Cortex of kidney (tissue), 1 donor: ENCODE data around the gene SLC27A1.
"Not testable (repeated sequence)": the region's sequence is repeated elsewhere in the genome, so short reads cannot be mapped to it uniquely, and the experiment has no call there.

Source experiments
- DNase-seq: peaks from one replicate; lab custom pipeline; 2025; lab: John Stamatoyannopoulos, UW

Gene SLC27A1

DNA sequence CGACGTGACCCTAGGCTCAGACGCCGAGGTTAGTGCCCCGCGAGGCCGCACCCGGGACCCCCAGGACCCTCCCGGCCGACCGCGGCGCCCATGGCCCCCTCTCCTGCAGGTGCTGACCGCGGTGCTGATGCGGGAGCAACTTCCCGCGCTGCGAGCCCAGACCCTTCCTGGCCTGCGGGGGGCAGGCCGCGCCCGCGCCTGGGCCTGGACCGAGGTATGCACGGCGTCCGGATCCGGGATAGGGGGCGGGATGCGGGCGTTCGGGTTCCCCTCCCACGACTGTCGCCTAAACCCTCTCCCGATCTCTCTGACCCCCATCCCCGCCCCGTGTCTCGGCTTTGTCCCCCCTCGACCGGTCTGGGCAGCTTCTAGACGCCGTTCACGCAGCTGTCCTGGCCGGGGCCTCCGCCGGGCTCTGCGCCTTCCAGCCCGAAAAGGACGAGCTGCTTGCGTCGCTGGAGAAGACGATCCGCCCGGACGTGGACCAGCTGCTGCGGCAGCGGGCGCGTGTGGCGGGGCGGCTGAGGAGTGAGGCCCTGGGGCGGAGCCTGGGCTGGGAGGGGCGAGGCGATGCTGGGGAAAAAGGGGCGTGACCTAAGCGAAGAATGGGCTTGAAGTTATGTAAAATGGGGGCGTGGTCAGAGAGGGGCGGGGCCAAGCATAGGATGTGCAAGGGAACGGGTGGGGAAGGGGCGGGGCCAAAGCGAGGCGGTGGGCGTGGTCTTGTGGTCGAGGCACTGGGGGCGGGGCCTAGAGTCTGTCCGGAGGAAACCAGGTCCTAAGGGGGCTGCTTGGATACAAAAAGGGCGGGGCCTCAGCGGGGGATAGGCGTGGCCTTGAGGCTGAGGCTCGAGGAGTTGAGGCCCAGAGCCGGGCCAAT lies 69.2 kb downstream of the SLC27A1 start:
- DNase-seq = no peak

DNA sequence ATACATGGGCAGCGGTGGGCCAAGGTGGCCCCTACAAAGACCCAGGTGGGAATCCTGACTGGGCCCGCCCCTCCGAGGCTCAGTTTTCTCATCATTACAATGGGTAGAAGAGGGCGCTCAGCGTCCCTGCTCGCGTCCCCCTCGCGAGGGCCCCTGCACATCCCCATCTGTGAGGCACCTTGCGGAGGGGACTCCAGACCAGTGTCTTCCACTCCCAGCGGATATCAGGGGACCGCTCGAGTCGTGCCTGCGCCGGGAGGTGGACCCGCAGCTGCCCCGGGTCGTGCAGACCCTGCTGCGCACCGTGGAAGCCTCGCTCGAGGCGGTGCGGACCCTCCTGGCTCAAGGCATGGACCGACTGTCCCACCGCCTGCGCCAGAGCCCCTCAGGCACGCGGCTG lies 69.8 kb downstream of the SLC27A1 start:
- no peak for DNase-seq

DNA sequence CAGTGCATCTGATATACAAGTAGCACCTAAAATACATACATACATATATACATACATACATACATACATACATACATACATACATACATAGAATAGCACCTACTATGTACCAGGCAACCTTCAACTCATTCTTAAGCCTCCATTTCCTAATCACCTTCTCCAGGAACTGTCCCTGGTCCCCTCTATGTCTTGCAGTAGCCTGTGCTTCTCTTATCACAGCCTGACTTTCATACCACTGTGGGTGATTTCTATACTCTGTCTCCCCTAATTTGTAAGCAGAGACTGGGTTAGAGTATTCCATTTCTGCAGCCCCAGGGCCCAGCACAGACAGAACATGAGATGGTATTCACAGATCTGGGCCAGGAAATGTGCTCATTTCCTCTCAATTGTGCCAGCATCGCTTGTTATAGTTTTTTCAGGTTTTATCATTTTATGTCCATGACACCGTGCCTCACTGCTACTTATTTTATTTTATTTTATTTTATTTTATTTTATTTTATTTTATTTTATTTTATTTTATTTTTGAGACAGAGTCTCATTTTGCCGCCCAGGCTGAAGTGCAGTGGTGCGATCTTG lies 70.9 kb downstream of the SLC27A1 start:
- no peak for DNase-seq

DNA sequence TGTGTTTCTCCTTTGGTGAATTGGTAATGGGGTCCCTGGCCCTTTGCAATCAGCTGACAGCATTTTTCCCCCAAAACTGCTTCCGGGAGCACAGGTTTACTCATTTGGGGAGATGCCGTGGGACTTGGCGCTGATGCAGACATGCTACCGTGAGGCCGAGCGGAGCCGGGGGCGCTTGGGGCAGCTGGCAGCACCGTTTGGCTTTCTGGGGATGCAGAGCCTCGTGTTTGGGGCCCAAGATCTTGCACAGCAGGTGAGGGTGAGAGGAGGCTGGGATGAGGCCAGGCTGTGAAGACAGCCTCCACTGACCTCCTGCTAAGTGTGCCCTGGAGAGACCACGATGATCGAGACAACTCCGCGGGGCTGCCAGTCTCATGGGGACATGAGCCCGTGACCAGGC lies 71.7 kb downstream of the SLC27A1 start:
- no peak for DNase-seq

DNA sequence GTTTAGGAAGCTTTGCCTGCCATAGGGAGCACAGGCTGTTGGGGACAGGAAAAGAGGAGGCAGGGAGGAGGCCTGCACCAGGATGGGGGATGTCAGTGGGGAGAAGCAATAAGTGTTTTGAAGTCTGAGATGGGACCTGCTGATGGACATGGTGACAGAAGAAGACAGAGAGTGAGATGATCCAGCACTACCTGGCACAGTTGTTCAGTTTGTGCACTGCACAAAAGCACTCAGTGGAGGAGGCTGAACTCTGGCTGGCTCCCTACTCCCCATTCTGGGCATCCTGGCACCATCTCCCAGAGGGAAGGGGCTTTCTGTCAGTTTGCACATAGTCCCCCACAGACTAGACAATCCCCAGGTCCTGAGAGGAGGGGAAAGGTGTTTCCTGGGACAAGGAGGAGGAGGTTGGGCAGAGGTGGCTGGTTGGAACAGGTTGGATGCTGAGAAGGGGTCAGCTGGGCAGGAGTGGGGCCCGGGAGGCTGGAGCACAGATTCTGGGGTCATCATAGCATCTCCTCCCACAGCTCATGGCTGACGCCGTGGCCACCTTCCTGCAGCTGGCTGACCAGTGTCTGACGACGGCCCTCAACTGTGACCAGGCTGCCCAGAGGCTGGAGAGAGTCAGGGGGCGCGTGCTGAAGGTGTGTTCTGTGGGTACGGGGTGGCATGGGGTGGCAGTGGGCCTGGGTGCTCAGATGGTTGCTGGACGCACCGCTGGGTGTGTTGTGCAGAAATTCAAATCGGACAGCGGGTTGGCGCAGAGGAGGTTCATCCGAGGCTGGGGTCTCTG lies 72.7 kb downstream of the SLC27A1 start:
- no peak for DNase-seq

DNA sequence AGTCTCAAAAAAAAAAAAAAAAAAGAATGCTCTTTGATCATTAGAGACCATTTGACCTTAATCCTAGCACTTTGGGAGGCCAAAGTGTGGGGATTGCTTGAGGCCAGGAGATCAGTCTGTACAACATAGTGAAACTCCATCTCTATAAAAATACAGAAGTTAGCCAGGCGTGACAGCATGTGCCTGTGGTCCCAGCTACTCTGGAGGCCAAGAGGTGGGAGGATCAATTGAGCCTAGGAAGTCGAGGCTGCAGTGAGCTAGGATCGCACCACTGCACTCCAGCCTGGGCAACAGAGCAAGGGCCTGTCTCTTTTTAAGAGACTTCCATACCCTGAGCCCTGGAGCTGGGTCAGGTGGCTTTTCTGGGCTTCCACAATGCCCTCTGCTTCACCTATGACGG lies 73.7 kb downstream of the SLC27A1 start:
- DNase-seq = no peak

DNA sequence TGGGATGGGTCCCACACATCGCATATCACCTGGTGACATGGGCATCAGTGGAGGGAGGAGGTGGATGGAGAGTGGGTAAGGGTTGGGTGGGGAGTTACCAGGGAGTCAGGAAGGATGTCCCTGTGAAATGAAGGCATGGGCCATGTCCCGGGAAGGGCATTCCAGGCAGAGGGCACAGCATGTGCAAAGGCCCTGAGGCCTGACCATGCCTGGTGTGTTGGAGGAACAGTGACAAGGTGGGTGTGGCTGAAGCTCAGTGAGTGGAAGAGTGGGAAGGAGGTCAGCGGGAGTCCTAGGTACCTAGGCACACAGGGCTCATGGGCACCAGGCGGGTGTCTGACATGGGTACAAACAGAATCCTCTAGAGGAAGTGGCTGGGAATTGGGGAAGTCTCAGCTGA lies 74.1 kb downstream of the SLC27A1 start:
- no peak for DNase-seq

DNA sequence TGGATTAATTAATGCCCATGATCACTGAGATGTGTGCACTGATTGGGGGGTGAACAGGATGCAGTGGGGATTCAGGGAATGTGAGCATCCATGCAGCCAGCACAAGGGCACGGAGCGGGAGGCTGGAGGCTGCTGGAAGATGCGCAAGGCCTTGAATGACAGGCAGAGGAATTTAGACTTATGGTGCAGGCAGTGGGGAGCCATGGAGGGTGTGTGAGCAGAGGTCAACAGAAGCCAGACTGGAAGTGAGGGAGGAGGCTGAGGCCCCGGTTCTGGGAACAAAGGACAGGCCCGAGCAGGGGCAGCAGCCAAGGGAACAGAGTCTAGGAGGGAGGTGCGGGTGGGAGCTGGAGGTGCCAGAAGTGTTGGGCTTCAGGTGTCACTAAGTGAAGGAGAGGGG lies 77.8 kb downstream of the SLC27A1 start:
- DNase-seq = no peak

DNA sequence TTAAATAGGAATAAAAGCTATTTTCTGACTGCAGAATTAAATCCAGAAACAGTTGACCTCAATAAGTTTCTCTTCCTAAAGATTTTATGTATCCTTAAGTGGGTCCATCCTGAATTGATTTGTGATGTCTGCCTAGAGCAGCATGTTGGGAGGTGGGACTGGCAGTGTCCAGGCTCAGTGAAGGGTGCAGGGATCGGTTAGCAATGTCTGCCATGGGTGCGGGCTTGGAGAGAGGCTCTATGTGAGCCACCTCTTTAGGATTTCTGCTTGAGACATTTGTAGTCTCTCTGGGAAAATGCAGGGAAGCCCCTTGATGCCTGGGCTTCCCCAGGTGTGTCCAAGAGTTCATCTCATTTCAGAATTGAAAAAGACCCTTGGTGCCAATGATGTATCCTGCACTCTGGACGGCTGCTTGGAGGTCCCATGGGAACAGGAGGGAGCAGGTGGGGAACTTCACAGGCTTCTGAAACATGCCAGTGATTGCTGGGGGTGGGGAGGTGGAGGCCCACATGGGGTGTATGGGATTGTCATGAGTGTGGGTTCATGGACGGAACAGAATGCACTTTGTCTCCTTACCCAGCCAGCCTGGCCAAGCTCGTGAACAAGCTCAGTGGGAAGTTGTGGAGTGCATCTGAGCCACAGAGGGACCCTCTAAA lies 78.9 kb downstream of the SLC27A1 start:
- DNase-seq = no peak

DNA sequence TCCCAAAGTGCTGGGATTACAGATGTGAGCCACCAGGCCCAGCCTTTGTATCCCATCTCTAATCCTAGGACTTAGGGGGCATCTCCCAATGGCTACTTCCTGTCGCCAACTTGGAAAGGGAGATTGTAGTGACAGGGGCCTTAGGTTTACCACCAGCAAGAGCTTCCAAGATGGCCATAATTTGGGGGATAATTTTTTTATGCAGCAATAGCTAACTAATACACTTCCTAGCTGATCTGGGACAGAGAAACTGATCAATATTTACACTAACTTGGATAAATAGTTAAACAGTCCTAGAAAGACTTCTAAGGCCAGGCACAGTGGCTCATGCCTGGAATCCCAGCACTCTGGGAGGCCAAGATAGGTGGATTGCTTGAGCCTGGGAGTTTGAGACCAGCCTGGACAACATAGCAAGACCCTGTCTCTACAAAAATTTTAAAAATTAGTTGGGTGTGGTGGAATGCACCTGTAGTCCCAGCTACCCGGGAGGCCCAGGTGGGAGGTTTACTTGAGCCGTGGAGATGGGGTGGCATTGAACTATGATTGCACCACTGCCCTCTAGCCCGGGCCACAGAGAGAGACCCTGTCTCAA lies 79.8 kb downstream of the SLC27A1 start:
- no peak for DNase-seq

DNA sequence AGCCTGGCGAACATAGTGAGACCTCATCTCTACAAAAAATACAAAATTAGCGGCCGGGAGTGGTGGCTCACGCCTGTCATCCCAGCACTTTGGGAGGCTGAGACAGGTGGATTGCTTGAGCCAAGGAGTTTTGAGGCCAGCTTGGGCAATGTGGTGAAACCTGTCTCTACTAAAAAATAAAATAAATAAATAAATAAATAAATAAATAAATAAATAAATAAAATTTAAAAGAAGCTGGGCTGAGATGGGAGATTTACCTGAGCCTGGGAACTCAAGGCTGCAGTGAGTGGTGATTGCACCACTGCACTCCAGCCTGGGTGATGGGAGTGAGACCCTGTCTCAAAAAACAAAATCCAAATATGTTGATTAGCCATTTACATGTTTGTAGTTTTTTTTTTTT lies 82.4 kb downstream of the SLC27A1 start:
- DNase-seq = not testable (repeated sequence)

DNA sequence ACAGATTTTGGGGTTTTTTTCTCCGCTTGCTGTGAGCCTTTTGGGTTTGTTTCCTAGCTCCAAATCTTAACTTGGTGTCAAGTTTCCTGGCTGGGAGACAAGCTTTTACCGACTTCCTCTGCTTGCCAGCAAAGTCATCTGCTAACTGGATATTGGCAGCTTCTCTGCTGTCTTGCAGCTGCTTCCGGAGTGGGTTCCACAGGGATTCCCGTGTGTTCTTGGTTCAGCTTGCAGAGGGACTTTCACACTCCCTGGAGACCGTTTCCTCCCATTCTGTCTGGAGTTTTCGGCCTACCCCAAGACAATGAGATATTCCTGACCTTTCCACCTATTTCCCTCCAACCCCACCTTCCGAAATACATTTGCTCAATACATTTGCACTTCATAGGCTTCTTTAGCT lies 82.9 kb downstream of the SLC27A1 start:
- DNase-seq = no peak

DNA sequence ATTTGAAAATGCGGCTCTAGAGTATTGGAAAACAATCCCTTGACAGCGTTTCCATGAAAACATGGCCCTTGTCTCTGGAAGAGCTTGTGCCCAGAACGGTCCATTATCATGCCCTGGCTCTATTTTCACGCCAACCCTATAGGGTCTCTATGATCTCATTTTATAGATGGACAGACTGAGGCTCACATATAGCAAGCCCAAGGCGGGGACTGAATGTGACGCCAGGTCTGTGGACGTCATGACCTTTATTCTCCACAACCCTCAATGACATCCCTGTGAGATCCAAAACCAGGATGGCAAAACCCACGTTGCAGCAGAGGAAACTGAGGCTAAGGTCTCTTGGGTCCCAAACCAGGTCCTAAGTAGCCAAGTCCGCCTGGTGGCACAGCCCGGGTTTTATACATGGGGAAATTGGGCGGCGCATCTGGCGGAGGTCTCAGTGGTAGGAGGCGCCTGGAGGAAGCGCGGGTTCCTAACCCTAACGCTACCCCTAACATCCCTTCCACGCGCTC lies 84.7 kb downstream of the SLC27A1 start:
- DNase-seq = no peak

DNA sequence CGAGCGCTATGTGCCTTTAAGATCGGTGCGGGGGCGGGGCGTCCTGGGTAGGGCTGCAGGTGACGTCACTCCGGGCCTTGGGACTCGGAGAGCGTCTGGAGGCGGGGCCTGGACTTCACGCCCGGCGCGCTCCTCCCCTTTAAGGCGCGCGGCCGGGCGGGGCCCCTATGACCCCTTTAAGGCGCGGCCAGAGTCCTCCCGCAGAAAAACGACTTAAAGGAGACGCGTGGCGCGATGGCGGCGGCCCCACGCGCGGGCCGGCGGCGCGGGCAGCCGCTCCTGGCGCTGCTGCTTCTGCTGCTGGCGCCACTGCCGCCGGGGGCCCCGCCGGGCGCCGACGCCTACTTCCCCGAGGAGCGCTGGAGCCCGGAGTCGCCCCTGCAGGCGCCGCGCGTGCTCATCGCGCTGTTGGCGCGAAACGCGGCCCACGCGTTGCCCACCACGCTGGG lies 85.2 kb downstream of the SLC27A1 start, which contains the start of gene COLGALT1:
COLGALT1 (plus strand) TSS at position 170 of the 449 bp plus-strand sequence; CDS start at position 235, 65 bp downstream.
- no peak for DNase-seq
